ENCODE results near the gene DHX16.

- TF ChIP-seq CTCF (IDR thresholded peaks at IDR 0.05; ENCODE audit: low read depth, low read length) (no peak), EZH2phosphoT487 (IDR thresholded peaks at IDR 0.05; ENCODE audit: low read depth) (no peak)
These were observed 30.2 kb upstream of the DHX16 start for GRCh38 chr6:30703011-30703410.
